Right lung (tissue), 5 donors: ENCODE measurements around the gene IRS2. TPM values are rescaled to one million over a fixed set of nuclear protein-coding genes. Genes with fewer than 3 reads are reported as not detected.

ENCODE experiments used
- DNase-seq, 2 donors: peaks; one replicate each; pipeline ENCODE4 v3.0.0-alpha.2; 2013
- polyA plus RNA-seq, 5 donors: library from polyadenylated mRNA; unstranded; fragments of 120-200 nt; gene quantifications; one replicate each; pipeline versions ENCODE4 v1.2.1 to v1.2.3, GENCODE V29; 2013; ENCODE audit warnings: inconsistent platforms in 1 of 5, low replicate concordance in 1 of 5; ENCODE audit not compliant: insufficient read length in 5 of 5, insufficient read depth in 1 of 5

Gene IRS2
- polyA plus RNA-seq, 5 donors, result 4.3 to 7.6 (median 6.8) TPM

DNA sequence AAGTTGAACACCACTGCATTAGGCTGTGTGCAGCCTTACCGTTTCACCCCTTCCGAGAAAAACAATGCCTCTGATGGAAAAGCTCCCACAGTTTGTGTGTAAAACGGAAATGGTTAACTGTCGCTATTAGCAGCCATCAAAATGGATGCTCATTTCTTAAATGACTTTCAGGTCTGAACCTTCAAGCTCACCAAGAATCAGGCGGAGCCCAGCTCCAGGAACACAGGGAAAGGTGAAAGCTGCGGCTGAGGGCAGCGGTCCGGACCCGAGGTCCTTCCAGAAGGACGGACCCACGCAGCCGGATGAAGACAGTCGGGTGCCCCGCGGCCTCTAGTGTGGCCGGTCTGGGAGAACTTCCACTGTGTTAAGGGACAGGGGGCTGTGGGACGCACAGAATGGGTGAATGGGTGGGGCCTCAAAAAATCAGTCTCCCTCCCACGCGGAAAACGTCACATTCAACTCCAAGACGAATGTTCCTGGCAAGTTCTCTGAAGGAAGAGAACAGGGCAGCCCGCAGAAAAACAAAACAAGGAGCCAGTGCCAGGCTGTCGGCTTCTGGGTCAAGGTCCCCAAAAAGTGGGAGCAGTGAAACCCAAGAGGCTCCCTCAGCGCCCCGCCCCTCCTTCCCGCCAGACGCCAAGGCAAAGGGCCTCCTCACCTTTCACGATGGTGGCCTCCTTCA, 4.9 kb downstream of the IRS2 start:
- no peak for DNase-seq

DNA sequence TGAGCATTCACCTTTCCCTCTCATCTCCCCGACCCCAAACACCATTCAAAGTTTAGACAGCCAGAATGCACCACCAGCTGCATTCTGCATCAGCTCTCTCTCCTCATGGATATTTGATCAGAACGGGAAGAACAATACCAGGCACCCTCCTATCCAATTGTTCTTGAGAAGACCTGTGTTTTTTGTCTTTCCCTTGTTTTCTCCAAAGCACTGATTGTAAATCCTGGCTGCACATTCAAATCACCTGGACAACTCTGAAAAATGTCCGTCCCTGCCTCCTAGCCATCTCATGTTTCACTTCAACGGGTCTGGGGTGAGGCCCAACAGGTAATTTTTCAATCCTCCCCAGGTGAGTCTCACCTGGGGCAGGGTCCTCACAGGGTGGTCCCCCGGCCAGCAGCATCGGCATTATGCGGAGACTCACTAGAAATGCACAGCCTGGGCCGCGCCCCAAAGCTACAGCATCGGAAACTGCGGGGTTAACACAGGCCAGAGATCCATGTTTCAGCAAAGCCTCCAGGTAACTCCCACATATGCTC, 5.5 kb downstream of the IRS2 start:
- no peak for DNase-seq

DNA sequence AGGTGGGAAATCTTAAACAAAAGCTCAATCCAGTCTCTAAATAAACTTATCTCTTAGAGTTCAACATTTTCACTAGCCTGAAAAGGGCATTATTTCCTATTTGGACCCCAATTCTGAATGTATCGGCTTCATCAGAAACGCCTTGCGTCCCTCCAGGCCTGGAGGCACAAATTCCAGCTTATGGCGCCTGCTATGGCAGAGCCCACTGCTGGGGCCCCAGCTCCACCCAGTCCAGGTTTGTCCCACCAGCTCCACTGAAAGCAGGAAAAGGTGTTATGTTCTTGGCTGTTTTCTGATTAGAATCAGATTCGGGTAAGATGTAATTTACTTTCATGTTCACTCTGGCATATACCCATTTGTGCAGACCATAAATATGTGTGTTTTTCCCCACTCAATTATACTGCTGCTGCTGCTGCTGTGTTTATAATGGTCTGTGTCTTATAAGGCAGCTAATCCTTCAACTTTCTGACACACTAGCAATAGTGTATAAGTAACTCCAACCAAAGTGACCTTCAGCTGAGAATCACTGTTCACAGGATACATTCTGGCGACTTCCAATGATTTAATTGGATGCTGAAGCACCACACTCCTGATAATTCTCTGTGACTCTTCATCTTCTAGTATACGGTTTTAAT, 6.4 kb downstream of the IRS2 start:
- no peak for DNase-seq

DNA sequence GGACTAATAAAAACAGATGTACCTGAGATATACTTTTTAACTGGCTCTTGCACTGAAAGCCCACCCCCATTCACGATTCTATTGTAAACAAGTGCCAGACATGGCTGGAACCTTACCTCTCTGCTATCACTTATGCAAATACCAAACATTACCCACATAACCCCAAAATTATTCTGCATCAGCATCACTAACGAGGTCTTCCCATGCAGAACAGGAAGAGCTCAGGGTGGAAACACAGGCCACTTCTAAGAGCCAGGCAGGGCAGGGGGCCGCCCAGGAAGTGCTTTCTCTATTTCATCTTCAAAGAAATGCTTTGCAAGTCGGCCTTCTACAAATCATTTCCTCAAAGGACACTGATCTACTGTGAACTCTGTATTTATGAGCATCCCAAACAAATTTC, 7.3 kb downstream of the IRS2 start:
- DNase-seq, result no peak

DNA sequence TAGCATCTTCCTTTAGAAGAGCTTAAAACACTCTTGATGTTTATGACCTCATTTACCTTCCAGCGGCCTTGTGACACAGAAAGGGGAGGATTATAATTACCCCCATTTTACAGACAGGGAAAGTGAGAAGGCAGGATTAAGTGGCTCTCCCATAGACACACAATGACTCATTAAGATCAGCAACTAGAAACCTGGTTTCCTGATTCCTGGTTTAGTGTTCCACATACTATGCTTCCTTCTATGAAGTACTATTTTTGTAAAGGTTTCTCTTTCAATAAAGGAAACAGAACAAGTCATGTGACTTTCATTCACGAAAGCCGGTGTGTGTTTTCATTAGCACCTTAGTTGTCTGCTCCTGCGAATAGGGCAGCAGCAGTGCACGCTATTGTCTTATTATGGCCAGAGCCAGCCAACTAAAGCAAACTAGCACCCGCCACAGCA, 8.3 kb downstream of the IRS2 start:
- no peak for DNase-seq

DNA sequence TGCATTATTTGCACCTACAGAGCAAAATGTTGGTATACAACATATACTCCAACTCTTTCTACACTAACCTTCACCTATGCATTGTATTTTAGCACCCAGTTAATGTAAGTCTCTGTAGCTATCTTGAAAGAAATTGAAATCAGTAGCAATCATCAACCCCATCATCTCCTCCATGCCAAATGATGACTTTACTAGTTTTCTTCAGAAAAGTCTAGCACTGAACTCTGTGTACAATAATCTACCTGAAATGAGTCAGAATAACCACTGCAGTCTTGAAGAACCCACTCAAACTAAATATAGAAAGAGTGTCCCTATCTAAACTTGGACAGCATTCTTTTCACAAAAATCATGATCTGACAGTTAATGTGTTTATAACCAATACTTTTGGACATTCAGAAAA, 9.8 kb downstream of the IRS2 start:
- no peak for DNase-seq

DNA sequence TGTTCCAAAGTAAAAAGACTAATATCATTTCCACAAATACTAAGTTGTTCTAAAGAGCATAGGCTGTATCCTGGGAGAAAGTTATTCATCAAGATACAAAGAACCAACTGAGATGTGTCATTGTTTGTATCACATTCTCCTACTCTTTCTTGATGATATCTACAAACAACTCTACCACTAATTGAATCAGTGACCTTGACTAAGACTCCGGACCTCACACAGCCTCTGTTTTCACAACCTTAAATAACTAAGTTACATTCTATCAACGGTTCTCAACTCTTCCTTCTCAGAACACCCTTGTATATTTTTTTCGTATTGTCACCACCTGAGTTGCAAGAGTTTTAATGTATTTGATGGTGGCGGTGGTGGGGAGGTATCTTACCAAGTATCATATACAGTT, 12.6 kb downstream of the IRS2 start:
- no peak for DNase-seq

DNA sequence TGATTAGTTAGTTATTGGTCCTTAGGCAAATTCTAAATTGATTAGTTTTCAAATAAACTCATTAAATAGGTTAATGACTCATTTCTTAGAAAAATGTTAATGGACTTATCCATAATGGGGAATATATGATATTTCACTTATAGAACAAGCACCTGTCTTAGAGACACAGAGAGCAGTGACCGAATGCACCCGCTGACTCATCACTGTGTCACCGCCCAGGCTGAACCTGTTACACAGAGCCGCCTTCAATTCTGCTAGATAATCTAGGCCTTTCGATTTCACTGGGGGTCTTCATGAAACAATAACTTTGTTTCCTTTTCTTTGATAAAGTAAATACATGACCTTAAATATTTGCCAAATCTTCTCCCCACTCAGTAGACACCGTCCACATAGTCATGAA, 13.1 kb downstream of the IRS2 start:
- DNase-seq, result no peak

DNA sequence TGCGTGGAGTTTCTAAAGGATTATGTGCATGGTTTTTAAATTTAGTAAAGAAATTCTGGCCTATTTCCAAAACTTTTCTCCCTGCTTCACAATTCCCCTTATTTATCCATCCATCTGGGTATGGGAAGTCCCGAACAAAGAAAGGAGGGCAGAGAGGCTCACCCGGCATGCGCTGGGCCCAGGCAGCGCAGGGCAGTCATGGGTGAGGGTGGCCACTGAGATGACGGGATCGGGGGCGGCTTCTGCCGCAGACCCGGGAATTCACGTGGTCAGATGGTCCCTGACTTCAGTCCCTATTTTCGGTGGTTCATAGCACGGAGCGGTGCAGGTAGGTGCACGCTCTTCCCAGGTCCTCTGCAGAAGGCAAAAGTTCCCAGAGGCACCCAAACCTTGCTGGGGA, 14.5 kb downstream of the IRS2 start:
- no peak for DNase-seq

DNA sequence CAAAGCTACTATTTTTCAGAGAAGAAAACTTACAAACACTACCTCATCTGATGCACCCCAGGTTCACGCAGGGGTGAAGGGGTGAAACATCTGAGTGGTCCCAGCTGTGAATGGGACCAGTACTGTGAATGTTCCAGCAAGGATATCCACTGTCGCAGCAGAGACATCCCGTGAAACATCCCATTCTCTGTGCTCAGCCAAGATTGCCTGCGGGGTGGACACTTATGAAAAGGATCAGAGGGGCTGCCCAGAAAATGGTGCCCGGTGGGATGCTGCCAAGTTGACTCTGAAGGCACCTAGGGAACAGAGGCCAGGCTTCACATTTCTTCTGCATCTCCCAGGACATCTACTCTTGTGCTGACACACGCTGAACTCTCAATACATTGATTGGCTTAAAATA, 15.9 kb downstream of the IRS2 start:
- DNase-seq, result no peak

DNA sequence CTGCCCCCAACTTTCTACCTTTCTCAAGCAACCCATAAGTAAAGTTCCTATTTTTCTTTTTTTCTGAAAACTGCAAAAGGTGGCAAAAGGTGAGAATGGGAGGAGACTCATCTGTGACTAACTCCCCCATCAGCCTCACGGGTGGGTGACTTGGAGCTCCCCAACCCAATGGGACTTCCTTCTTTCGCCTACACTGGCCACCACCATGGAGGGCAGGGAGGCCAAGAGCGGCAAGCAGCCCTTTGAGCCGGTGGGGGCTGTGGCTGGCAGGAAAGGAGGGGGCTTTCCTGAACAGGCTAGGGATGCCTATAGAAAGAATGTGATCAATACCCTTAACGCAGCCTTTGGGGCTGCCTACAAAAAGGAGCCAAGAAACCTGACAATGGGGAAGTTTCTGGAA, 16.5 kb downstream of the IRS2 start:
- no peak for DNase-seq

DNA sequence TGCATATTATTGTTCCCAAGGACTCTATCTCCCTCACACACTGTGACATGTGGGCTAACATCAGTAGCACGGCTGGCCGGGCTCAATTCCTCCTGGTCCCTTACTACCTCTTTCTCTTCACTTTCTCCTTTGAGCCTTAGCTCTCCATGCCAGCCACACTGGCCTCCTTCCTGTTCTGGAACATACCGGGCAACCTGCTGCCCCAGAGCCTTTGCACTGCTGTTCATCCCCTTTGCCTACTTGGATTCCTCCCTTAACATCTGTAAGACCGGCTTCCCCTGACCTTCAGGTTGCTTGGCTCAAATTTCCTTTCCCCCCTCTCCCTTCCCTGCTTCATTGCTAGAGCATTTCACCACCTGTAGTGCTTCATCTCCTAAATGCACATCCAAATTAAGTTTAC, 17.1 kb downstream of the IRS2 start:
- no peak for DNase-seq

DNA sequence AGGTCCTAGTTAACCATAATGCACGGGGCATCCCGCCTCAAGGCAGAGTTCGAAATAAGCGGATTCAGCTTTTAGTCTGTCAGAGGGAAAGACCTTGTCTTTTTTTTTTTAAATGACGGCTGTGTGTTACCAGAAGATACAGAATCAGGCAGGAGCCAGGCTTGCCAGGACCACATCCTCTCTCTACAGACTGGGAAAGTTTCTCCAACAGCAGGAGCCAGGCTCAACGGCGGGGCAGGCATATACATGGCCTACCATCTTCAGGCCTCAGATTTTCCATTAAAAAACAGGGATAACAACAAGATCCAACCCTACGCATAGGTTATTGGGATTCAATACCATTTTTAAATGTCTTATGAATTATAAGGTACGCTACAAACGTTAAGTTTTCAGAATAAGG, 17.8 kb downstream of the IRS2 start:
- DNase-seq, result no peak

DNA sequence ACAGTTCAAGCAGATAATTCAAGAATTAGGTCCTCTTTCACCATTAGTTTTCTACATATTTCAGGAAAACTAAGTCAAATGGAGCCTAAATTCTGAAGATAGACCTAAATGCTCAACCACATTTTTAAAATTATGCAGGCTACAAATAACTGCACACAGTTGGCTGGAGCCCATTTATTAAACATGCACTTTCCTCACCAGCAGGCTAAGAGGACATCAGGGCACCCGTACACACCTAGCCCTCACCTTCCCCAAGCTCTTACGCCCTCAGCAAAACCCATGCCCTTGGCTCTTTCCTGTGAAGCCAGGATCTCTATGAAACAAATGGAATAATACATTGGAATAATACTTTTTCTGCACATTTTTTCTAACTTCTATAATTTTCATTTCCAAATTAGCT, 18.2 kb downstream of the IRS2 start:
- no peak for DNase-seq

DNA sequence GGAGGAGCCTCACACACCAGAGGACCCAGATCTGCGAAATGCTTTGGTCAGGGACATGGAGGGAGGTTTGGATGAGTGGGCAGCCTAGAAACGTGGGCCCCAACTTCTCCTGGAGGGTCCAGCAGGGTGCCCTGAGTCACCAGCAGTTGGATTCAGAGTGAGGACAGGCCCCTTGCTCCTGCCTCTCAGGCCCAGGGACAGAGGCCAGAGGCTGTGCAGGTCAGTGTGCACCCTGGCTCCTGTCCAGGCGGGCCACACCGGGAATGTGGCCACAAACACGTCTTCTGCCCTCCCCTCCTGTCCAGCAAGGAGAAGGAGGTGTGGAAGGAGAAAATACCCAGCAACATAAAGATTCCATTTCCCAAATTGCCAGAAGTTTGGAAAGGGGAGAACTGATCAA, 19.4 kb downstream of the IRS2 start:
- DNase-seq, result no peak

DNA sequence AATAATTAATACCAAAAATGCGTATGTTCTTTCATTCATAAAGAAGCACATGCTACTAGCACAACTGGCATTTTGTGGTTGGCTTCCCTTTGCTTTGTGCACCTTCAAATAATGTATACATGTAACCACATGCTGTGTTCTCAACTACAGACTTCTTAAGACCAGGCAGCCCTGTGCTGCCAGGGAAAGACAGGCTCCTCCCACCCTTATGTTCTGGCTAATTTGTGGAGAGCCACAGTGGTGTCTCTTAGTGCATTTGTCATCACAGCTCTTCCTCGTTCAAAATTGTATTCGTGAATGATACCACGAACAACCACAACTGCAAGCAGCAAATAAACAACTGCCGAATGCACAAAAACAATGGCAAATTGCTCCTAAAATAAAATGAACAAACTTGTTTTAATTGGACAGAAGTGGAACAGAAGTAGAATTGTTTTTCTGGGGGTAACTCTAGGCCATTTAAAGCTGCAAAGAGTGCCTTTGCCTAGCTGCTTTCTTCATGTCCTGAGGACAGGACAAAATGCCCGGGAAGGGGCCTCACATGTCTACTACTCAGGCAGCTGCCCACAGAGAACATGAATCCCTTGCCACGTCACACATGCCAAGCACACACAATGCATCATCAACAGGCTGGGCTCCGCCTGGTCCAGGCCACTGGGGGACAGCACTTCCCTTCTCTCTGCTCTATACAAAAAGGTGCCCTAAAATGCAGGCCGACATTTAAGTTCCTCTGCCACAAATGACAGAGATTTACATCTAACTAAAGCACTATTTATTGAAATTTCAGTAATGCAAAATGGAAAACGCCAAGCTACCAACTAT, 21.7 kb downstream of the IRS2 start:
- no peak for DNase-seq

DNA sequence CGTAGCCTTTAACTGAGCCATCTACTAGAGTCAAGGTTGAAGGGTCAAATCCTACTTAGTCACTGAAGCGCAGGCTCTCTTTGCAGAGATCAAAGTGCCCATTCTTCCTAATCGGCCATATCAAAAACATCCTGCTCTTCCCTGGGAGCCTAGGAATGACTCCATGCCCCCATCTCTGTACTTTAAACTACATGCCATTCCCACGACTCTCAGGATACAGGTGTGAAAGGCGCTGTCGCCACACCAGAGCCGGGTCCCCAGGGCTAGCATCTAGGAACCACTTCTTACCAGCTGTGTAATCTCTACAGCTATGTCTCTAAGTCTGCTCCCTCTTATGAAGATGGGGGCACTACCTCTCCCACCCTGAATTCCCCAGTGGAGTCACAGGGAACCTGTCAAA, 22.3 kb downstream of the IRS2 start:
- DNase-seq, result no peak

DNA sequence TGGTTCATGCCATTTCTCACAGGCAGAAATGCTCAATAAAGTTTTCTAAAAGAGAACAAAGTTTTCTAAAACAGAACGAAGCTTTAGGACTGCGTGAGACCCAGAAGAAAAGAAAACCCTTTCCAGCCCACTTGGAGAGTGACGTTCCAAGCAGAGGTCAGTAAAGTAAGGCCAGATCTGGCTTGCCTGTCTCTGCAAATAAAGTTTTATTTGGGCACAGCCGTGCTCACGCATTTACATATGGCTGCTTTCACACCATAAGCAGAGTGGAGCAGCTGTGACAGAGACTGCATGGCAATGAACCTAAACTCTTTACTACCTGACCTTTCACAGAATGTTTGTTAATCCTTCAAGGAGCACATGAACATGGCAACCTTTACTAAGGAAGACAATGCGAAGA, 23.6 kb downstream of the IRS2 start:
- no peak for DNase-seq

DNA sequence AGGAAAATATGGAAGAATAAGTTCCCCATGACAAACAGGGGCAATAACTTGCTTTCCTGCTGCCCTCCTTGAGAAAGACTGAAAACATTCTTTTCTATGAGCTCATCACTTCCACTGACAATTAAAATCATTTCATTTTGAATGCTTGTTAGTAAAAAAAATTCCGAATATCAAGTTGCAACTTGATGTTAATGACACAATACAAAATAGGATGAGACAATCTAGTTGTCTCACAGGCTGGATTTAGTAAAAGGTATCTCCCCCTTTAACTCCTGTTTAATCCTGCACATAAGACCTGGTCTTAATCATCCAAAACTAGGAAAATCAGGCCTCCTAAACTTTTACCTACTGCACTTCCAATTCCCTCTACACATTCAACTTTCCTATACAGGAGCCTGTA, 24.7 kb downstream of the IRS2 start:
- DNase-seq, result no peak

DNA sequence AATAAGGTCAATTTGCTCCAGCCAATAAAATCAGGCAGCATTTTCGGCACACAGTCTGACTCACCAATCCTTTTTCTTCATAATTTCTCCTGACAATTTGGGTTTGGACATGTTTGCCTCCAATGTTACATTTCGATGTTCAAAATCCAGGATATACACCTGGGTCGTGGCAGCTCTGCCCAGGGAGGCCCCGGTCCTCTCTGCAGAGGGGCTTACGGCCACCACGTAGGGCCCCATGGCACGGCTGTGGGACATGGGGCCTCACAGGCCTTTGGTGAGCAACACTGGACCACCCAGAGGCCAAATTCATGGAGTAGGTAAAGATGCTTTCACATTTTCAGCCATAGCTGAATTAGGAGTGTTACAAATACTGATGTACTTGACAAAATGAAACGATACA, 25.4 kb downstream of the IRS2 start:
- no peak for DNase-seq

DNA sequence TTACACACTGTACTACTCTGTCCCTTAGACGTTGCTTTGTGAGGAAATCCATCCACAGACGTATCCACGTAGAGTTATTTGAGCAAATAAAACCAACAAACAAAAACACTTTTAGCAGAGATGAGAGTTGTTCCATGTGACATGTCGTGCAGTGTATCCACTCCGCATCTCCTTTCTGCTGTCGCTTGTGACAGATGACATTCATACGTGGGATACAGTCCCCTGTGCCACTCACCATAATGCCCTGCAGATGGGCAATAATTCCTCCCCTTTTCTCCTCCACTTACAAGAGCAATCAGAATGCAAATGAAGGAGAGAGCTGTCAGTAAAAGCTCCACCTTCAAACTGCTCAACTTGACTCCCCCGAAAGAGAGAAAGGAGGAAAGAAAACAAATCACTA, 26.0 kb downstream of the IRS2 start:
- no peak for DNase-seq

DNA sequence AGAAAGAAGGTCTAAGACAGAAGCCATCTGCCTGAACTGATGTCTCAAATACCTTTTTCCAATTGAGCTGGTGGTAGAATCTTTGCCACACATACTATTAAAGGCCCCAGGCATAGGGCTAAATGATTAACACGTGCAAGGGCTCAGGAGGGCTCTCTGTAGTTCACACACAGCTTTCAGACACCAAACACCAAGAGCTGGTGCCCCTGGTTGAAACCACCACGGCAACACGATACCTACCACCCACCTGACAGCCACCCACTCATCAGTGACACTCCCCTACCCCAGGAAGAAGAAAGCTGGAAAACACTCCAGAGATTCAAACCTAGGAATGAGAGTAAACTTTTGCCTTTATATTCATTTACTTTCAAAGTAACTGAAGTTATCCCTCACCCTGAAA, 26.8 kb downstream of the IRS2 start:
- DNase-seq, result no peak

DNA sequence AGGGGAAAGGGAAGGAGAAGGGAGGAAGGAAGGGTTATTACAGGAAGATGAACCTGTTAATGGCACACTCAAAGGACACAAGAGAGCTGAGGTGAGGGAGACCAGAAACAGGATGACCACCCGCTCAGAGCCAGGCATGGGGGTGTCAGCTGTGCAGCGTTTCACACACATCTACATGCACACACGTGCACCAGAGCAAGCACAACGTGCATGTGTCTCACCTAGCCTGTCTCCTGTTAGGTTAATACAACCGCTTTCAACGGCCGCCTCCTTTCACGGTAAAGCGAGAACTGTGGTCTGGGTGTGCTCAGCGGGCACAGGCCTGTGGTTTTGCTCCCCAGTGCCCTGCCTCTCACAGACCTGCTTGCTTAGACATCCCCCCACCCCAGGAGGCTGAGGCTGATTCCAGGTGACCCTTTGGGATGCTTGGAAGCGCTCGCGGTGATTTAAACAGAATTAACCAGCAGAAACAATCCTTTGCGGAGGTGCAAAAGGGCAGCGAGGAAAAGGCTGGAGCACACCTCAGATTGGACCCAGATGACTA, 27.4 kb downstream of the IRS2 start:
- DNase-seq, result no peak
